Natural killer cell (primary cell): ENCODE data around the gene ZDHHC1. TPM values are rescaled to one million over a fixed set of nuclear protein-coding genes. Genes with fewer than 3 reads are reported as not detected.

Experiments
- ATAC-seq, 3 donors: fragments of 150-1000 bp in 2 of 3; fragments of 200-7000 bp in 1 of 3; cut with Tn5 transposase; 1 replicate in 1 of 3; 2 replicates in 2 of 3; pipeline ENCODE4 v1.10.0; 2021; ENCODE audit warnings: mild to moderate bottlenecking in 2 of 3, moderate library complexity in 2 of 3
- DNase-seq, 2 donors: peaks; one replicate each; pipeline versions ENCODE4 v3.0.0 to v3.0.0-alpha.2; 2013 to 2021; ENCODE audit warnings: mixed read lengths in 1 of 2
- H3K27ac ChIP-seq: one replicate; pipeline ENCODE4 v1.5.1; 2013; ENCODE audit warnings: mild to moderate bottlenecking, low read length
- H3K27me3 ChIP-seq: one replicate; pipeline ENCODE4 v1.6.1; 2013; ENCODE audit warnings: low read length; ENCODE audit not compliant: control insufficient read depth, insufficient read depth
- H3K36me3 ChIP-seq: one replicate; pipeline ENCODE4 v1.6.1; 2013; ENCODE audit warnings: low read length; ENCODE audit not compliant: control insufficient read depth, insufficient read depth
- H3K4me1 ChIP-seq: one replicate; pipeline ENCODE4 v1.6.1; 2013; ENCODE audit warnings: low read length; ENCODE audit not compliant: control insufficient read depth, insufficient read depth
- H3K4me3 ChIP-seq: one replicate; pipeline ENCODE4 v1.5.1; 2013; ENCODE audit warnings: low read length
- H3K9me3 ChIP-seq: one replicate; pipeline ENCODE4 v1.6.1; 2013; ENCODE audit warnings: low read length; ENCODE audit not compliant: control insufficient read depth, insufficient read depth
- H3K27ac Mint-ChIP-seq, 2 donors: one replicate each; pipeline ENCODE4 v1.8.0; 2022; ENCODE audit warnings: mild to moderate bottlenecking in 2 of 2, mixed read lengths in 2 of 2, moderate library complexity in 1 of 2
- H3K27me3 Mint-ChIP-seq, 2 donors: one replicate each; pipeline ENCODE4 v1.8.0; 2022; ENCODE audit warnings: low read depth in 2 of 2, mixed read lengths in 2 of 2
- H3K36me3 Mint-ChIP-seq: one replicate; pipeline ENCODE4 v1.8.0; 2022; ENCODE audit warnings: mixed read lengths
- H3K4me1 Mint-ChIP-seq, 2 donors: one replicate each; pipeline ENCODE4 v1.8.0; 2022; ENCODE audit warnings: mixed read lengths in 2 of 2
- H3K4me3 Mint-ChIP-seq: one replicate; pipeline ENCODE4 v1.8.0; 2022; ENCODE audit warnings: mild to moderate bottlenecking, moderate library complexity, mixed read lengths
- H3K9me3 Mint-ChIP-seq, 2 donors: one replicate each; pipeline ENCODE4 v1.8.0; 2022; ENCODE audit warnings: mixed read lengths in 2 of 2
- CTCF ChIP-seq: fragments of 200-600 bp; IDR thresholded peaks from one replicate; pipeline ENCODE4 v1.8.0; 2022; ENCODE audit warnings: antibody characterized with exemption
- WGBS: methylation state at CpG from one replicate; pipeline ENCODE4 v1.1.7; 2013; ENCODE audit warnings: missing lambda C conversion rate; ENCODE audit not compliant: insufficient coverage; 5-methylcytosine and 5-hydroxymethylcytosine counted together
- intact Hi-C: fragments of 100-400 bp; cut with micrococcal nuclease; formaldehyde crosslinking; loops from one replicate; pipeline ENCODE4 v1.14.2; 2022
- total RNA-seq, 4 donors: library from RNA; stranded (reverse); fragments of 120-200 nt in 1 of 4; gene quantifications; one replicate each; pipeline versions ENCODE4 v1.2.3 to v1.2.4, GENCODE V29; 2013 to 2022

The ZDHHC1 gene
- total RNA-seq, 3 donors from 2014 or later (not counting 1 experiment from before 2014, with no cell fraction given), result 0.88 to 2.5 (median 1.8) TPM

DNA sequence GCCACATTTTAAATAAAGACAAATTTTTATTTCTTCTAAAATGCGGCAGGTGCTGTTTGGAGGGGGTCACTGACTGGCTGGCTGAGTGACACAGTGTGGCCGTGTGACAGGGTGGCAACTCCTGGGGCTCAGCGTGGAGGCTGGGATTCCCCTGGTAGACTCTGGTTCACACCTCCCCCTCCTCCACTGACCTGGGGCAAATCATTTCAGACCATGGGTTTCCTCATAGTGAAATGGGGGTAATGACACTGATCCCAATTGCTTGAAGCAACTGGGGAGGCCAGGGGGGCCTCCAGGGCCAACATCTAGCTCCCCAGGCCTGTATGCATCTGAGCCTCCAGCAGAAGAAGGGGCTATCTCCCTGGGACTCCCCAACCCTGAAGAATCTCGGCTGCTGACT, 21.2 kb upstream of the ZDHHC1 start:
- H3K27me3 Mint-ChIP-seq, result peaks cover 0 to under 1% of the 10 kb centered on the region in 2 donors
- peaks cover 5 to 22% of the 10 kb centered on the region in 2 donors for H3K4me1 Mint-ChIP-seq
- Histone ChIP-seq H3K27me3 (no peaks in the 10 kb centered on the region), H3K9me3 (no peaks in the 10 kb centered on the region), H3K36me3 (peaks cover 27% of the 10 kb centered on the region), H3K27ac (no peak overlapping the region), H3K4me1 (peaks cover 23% of the 10 kb centered on the region), H3K4me3 (no peak overlapping the region)
- 58% methylated on average over 4 of the region's 4 CpGs for WGBS
- ATAC-seq (peak; percentile 54 to 86 (median 72)), DNase-seq (peak in 1 of 2 donors; percentile 35)
- peak overlapping the region; percentile 16 to 77 for H3K27ac Mint-ChIP-seq
- H3K36me3 Mint-ChIP-seq, result no peaks in the 10 kb centered on the region
- no peak for TF ChIP-seq CTCF
- H3K9me3 Mint-ChIP-seq, result no peaks in the 10 kb centered on the region
- intact Hi-C loops, result no loop called here
- no peak overlapping the region for H3K4me3 Mint-ChIP-seq

DNA sequence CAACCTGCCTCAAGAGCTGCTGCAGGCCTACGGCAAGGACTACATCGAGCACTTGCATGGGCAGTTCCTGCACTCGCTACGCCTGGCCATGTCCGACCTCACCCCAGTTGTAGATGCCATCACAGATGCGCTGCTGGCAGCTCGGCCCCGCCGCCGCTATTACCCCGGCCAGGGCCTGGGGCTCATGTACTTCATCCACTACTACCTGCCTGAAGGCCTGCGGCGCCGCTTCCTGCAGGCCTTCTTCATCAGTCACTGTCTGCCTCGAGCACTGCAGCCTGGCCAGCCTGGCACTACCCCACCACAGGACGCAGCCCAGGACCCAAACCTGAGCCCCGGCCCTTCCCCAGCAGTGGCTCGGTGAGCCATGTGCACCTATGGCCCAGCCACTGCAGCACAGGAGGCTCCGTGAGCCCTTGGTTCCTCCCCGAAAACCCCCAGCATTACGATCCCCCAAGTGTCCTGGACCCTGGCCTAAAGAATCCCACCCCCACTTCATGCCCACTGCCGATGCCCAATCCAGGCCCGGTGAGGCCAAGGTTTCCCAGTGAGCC, 20.4 kb upstream of the ZDHHC1 start:
- Histone ChIP-seq H3K9me3 (no peaks in the 10 kb centered on the region), H3K36me3 (peaks cover 22% of the 10 kb centered on the region), H3K27me3 (peaks cover 3% of the 10 kb centered on the region), H3K4me3 (no peak overlapping the region), H3K4me1 (peaks cover 26% of the 10 kb centered on the region), H3K27ac (no peak overlapping the region)
- Mint-ChIP-seq H3K4me3 (no peak overlapping the region), H3K27ac (peak overlapping the region in 1 of 2 donors; percentile 77), H3K36me3 (no peaks in the 10 kb centered on the region), H3K9me3 (no peaks in the 10 kb centered on the region), H3K27me3 (peaks cover 0 to 6% of the 10 kb centered on the region in 2 donors), H3K4me1 (peaks cover 2 to 22% of the 10 kb centered on the region in 2 donors)
- intact Hi-C loops, result no loop called here
- no peak for TF ChIP-seq CTCF
- no peak for DNase-seq
- 97% methylated on average over 23 of the region's 23 CpGs for WGBS
- no peak for ATAC-seq

DNA sequence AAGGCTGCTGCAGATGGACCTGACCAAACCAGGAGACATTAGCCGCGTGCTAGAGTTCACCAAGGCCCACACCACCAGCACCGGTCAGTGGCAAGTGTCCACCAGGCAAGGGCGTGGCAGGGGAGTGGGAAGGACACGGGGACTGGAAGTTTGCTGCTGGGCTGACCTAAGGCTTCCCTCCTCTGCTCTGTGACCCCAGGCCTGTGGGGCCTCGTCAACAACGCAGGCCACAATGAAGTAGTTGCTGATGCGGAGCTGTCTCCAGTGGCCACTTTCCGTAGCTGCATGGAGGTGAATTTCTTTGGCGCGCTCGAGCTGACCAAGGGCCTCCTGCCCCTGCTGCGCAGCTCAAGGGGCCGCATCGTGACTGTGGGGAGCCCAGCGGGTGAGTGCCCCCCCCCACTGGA, 19.5 kb upstream of the ZDHHC1 start:
- no peaks in the 10 kb centered on the region for H3K36me3 Mint-ChIP-seq
- no peak for TF ChIP-seq CTCF
- no peak for ATAC-seq
- no peaks in the 10 kb centered on the region for H3K9me3 Mint-ChIP-seq
- no peak overlapping the region for H3K4me3 Mint-ChIP-seq
- peaks cover 30% of the 10 kb centered on the region for H3K4me1 ChIP-seq
- H3K27ac ChIP-seq, result no peak overlapping the region
- H3K27me3 Mint-ChIP-seq, result peaks cover 0 to 9% of the 10 kb centered on the region in 2 donors
- H3K4me3 ChIP-seq, result no peak overlapping the region
- WGBS, result 93% methylated on average over 16 of the region's 16 CpGs
- intact Hi-C loops, result no loop called here
- H3K4me1 Mint-ChIP-seq, result peaks cover 0 to 22% of the 10 kb centered on the region in 2 donors
- H3K9me3 ChIP-seq, result no peaks in the 10 kb centered on the region
- DNase-seq, result no peak
- peaks cover 18% of the 10 kb centered on the region for H3K36me3 ChIP-seq
- no peak overlapping the region for H3K27ac Mint-ChIP-seq
- H3K27me3 ChIP-seq, result peaks cover 6% of the 10 kb centered on the region
